ENCODE results near the gene PIGN. TPM values are rescaled to one million over a fixed set of nuclear protein-coding genes. Genes with fewer than 3 reads are reported as not detected.
"Not testable (repeated sequence)": the region's sequence is repeated elsewhere in the genome, so short reads cannot be mapped to it uniquely, and the experiment has no call there.

PIGN gene
- total RNA-seq, 3 donors from 2014 or later (not counting 1 experiment from before 2014, with no cell fraction given) = 12.2 to 21.7 (median 20.1) TPM

DNA sequence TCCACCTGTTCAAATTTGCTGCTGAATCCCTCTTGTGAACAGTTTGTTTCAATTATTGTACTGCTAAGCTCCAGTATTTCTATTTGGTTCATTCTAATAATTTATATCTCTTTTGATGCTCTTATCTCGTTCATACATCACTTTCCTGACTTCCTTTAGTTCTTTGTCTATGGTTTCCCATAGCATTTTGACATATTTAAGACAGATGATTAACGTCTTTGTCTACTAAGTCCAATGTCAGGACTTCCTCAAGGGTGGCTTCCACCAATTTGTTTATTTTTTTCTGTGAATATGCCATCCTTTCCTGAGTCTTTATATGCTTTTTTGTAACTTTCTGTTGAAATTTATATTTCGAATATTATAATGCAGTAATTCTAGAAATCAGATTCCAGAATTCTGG is 9.6 kb downstream of the PIGN start:
- WGBS (ENCODE audit: insufficient coverage) = 52% methylated on average over 3 of the region's 3 CpGs
- no peak overlapping the region for H3K27ac Mint-ChIP-seq
- H3K27me3 Mint-ChIP-seq (ENCODE audit: low read depth in 2 of 2) = no peaks in the 10 kb centered on the region

GRCh38 chr18:62175521-62175920 is 11.3 kb downstream of the PIGN start:
- no peaks in the 10 kb centered on the region for H3K27me3 Mint-ChIP-seq (ENCODE audit: low read depth in 2 of 2)
- H3K27ac ChIP-seq (ENCODE audit: low read length) = no peak overlapping the region
- no peak overlapping the region for H3K4me3 Mint-ChIP-seq
- DNase-seq (no peak), ATAC-seq (no peak)
- no peaks in the 10 kb centered on the region for H3K4me1 ChIP-seq (ENCODE audit: control insufficient read depth, insufficient read depth, low read length)
- no peaks in the 10 kb centered on the region for H3K4me1 Mint-ChIP-seq
- H3K4me3 ChIP-seq (ENCODE audit: low read length) = no peak overlapping the region
- intact Hi-C loops (cut with micrococcal nuclease) = no loop called here
- no peaks in the 10 kb centered on the region for H3K27me3 ChIP-seq (ENCODE audit: control insufficient read depth, insufficient read depth, low read length)
- WGBS (ENCODE audit: insufficient coverage) = 92% methylated on average over 2 of the region's 3 CpGs
- H3K36me3 ChIP-seq (ENCODE audit: control insufficient read depth, insufficient read depth, low read length) = no peaks in the 10 kb centered on the region
- H3K27ac Mint-ChIP-seq = no peak overlapping the region
- H3K9me3 Mint-ChIP-seq = no peaks in the 10 kb centered on the region
- no peak for TF ChIP-seq CTCF (IDR thresholded peaks at IDR 0.05)
- no peaks in the 10 kb centered on the region for H3K36me3 Mint-ChIP-seq
- no peaks in the 10 kb centered on the region for H3K9me3 ChIP-seq (ENCODE audit: control insufficient read depth, insufficient read depth, low read length)

More for the DNA sequence above, 9.6 kb downstream of the PIGN start:
- ATAC-seq = no peak
- H3K4me3 Mint-ChIP-seq = no peak overlapping the region
- intact Hi-C loops (cut with micrococcal nuclease) = no loop called here
- Histone ChIP-seq H3K27ac (ENCODE audit: low read length) (no peak overlapping the region), H3K4me3 (ENCODE audit: low read length) (no peak overlapping the region), H3K4me1 (ENCODE audit: control insufficient read depth, insufficient read depth, low read length) (no peaks in the 10 kb centered on the region), H3K9me3 (ENCODE audit: control insufficient read depth, insufficient read depth, low read length) (no peaks in the 10 kb centered on the region), H3K36me3 (ENCODE audit: control insufficient read depth, insufficient read depth, low read length) (no peaks in the 10 kb centered on the region), H3K27me3 (ENCODE audit: control insufficient read depth, insufficient read depth, low read length) (no peaks in the 10 kb centered on the region)
- TF ChIP-seq CTCF (IDR thresholded peaks at IDR 0.05) = no peak
- H3K9me3 Mint-ChIP-seq = no peaks in the 10 kb centered on the region
- no peak for DNase-seq
- no peaks in the 10 kb centered on the region for H3K4me1 Mint-ChIP-seq
- H3K36me3 Mint-ChIP-seq = no peaks in the 10 kb centered on the region

GRCh38 chr18:62172298-62172697 is 14.6 kb downstream of the PIGN start:
- no peak overlapping the region for H3K4me3 Mint-ChIP-seq
- ATAC-seq (no peak), DNase-seq (no peak)
- no peaks in the 10 kb centered on the region for H3K27me3 Mint-ChIP-seq (ENCODE audit: low read depth in 2 of 2)
- TF ChIP-seq CTCF (IDR thresholded peaks at IDR 0.05) = no peak
- no peaks in the 10 kb centered on the region for H3K9me3 Mint-ChIP-seq
- no peaks in the 10 kb centered on the region for H3K27me3 ChIP-seq (ENCODE audit: control insufficient read depth, insufficient read depth, low read length)
- H3K4me1 ChIP-seq (ENCODE audit: control insufficient read depth, insufficient read depth, low read length) = no peaks in the 10 kb centered on the region
- H3K27ac Mint-ChIP-seq = no peak overlapping the region
- H3K36me3 Mint-ChIP-seq = no peaks in the 10 kb centered on the region
- H3K27ac ChIP-seq (ENCODE audit: low read length) = no peak overlapping the region
- H3K9me3 ChIP-seq (ENCODE audit: control insufficient read depth, insufficient read depth, low read length) = no peaks in the 10 kb centered on the region
- no peaks in the 10 kb centered on the region for H3K36me3 ChIP-seq (ENCODE audit: control insufficient read depth, insufficient read depth, low read length)
- H3K4me1 Mint-ChIP-seq = no peaks in the 10 kb centered on the region
- H3K4me3 ChIP-seq (ENCODE audit: low read length) = no peak overlapping the region
- intact Hi-C loops (cut with micrococcal nuclease) = no loop called here

GRCh38 chr18:62170857-62171256 is 16.0 kb downstream of the PIGN start:
- no peaks in the 10 kb centered on the region for H3K36me3 Mint-ChIP-seq
- no peaks in the 10 kb centered on the region for H3K9me3 ChIP-seq (ENCODE audit: control insufficient read depth, insufficient read depth, low read length)
- no peaks in the 10 kb centered on the region for H3K4me1 ChIP-seq (ENCODE audit: control insufficient read depth, insufficient read depth, low read length)
- H3K9me3 Mint-ChIP-seq = peaks cover 0 to 2% of the 10 kb centered on the region in 2 donors
- H3K27me3 ChIP-seq (ENCODE audit: control insufficient read depth, insufficient read depth, low read length) = no peaks in the 10 kb centered on the region
- H3K4me3 ChIP-seq (ENCODE audit: low read length) = no peak overlapping the region
- no peak for DNase-seq
- H3K4me3 Mint-ChIP-seq = no peak overlapping the region
- no peak for TF ChIP-seq CTCF (IDR thresholded peaks at IDR 0.05)
- peaks cover 3 to 6% of the 10 kb centered on the region in 2 donors for H3K4me1 Mint-ChIP-seq
- H3K36me3 ChIP-seq (ENCODE audit: control insufficient read depth, insufficient read depth, low read length) = no peaks in the 10 kb centered on the region
- WGBS (ENCODE audit: insufficient coverage) = 100% methylated on average over 1 of the region's 1 CpG
- H3K27ac ChIP-seq (ENCODE audit: low read length) = no peak overlapping the region
- intact Hi-C loops (cut with micrococcal nuclease) = no loop called here
- no peak for ATAC-seq
- no peak overlapping the region for H3K27ac Mint-ChIP-seq
- no peaks in the 10 kb centered on the region for H3K27me3 Mint-ChIP-seq (ENCODE audit: low read depth in 2 of 2)

DNA sequence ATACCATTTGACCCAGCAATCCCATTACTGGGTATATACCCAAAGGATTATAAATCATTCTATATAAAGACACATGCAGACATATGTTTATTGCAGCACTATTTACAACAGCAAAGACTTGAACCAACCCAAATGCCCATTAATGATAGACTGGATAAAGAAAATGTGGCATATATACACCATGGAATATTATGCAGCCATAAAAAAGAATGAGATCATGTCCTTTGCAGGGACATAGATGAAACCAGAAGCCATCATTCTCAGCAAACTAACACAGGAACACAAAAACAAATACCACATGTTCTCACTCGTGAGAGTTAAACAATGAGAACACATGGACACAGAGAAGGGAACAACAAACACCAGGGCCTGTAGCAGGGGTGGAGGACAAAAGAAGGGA is 20.3 kb downstream of the PIGN start:
- H3K9me3 Mint-ChIP-seq; H3K4me3 ChIP-seq (ENCODE audit: low read length); H3K36me3 ChIP-seq (ENCODE audit: control insufficient read depth, insufficient read depth, low read length); DNase-seq; H3K27ac Mint-ChIP-seq; H3K9me3 ChIP-seq (ENCODE audit: control insufficient read depth, insufficient read depth, low read length); H3K4me1 ChIP-seq (ENCODE audit: control insufficient read depth, insufficient read depth, low read length); H3K4me3 Mint-ChIP-seq; ATAC-seq; H3K27me3 ChIP-seq (ENCODE audit: control insufficient read depth, insufficient read depth, low read length); H3K27me3 Mint-ChIP-seq (ENCODE audit: low read depth in 2 of 2); intact Hi-C loops (cut with micrococcal nuclease); H3K36me3 Mint-ChIP-seq; H3K27ac ChIP-seq (ENCODE audit: low read length): not testable (repeated sequence)
- 100% methylated on average over 1 of the region's 1 CpG for WGBS (ENCODE audit: insufficient coverage)
- H3K4me1 Mint-ChIP-seq = peaks cover 28 to 32% of the 10 kb centered on the region in 2 donors
